KMS-11 (cell line): Measurements from ENCODE around the gene TRAF1.

Experiments used
- H2AFZ ChIP-seq: fragments of 200-600 bp; sonication (generic); 2 replicates; pipeline ENCODE4 v1.6.1; 2016; ENCODE audit warnings: antibody characterized with exemption, mixed run types, low read depth
- H3K27ac ChIP-seq: fragments of 200-600 bp; sonication (generic); 2 replicates; pipeline ENCODE4 v1.6.1; 2016; ENCODE audit warnings: mild to moderate bottlenecking, mixed run types
- H3K27me3 ChIP-seq: fragments of 200-600 bp; sonication (generic); 2 replicates; pipeline ENCODE4 v1.6.1; 2017; ENCODE audit warnings: mild to moderate bottlenecking, low read depth, mixed run types, moderate library complexity; ENCODE audit not compliant: insufficient read depth
- H3K36me3 ChIP-seq: fragments of 200-600 bp; sonication (generic); 2 replicates; pipeline ENCODE4 v1.6.1; 2017; ENCODE audit warnings: mild to moderate bottlenecking, mixed run types; ENCODE audit not compliant: insufficient read depth
- H3K4me1 ChIP-seq: fragments of 200-600 bp; sonication (generic); 2 replicates; pipeline ENCODE4 v1.6.1; 2016; ENCODE audit warnings: mild to moderate bottlenecking, low read depth, mixed run types; ENCODE audit not compliant: poor library complexity, severe bottlenecking
- H3K4me2 ChIP-seq: fragments of 200-600 bp; sonication (generic); 2 replicates; pipeline ENCODE4 v1.7.0; 2016; ENCODE audit warnings: mild to moderate bottlenecking, mixed run types
- H3K4me3 ChIP-seq: fragments of 200-600 bp; sonication (generic); IDR thresholded peaks from 2 replicates; pipeline ENCODE4 v1.6.1; 2017; ENCODE audit warnings: low read depth, low read length, mixed read lengths; ENCODE audit not compliant: insufficient read depth
- H3K79me2 ChIP-seq: fragments of 200-600 bp; sonication (generic); 2 replicates; pipeline ENCODE4 v1.6.1; 2016; ENCODE audit warnings: low read depth, mixed run types; ENCODE audit not compliant: insufficient read depth
- H3K9ac ChIP-seq: fragments of 200-600 bp; sonication (generic); 2 replicates; pipeline ENCODE4 v1.6.1; 2016; ENCODE audit warnings: mild to moderate bottlenecking, mixed run types
- H4K20me1 ChIP-seq: fragments of 200-600 bp; sonication (generic); 2 replicates; pipeline ENCODE4 v1.6.1; 2016; ENCODE audit warnings: mild to moderate bottlenecking, mixed run types; ENCODE audit not compliant: insufficient read depth
- TF ChIP-seq, protein P1 (sequence below): fragments of 200-600 bp; sonication (generic); conservative IDR thresholded peaks from 2 replicates; pipeline ENCODE4 v1.6.1; 2017; ENCODE audit warnings: low read depth, mild to moderate bottlenecking, antibody characterized with exemption, low read length, moderate library complexity, mixed read lengths

Gene TRAF1

DNA sequence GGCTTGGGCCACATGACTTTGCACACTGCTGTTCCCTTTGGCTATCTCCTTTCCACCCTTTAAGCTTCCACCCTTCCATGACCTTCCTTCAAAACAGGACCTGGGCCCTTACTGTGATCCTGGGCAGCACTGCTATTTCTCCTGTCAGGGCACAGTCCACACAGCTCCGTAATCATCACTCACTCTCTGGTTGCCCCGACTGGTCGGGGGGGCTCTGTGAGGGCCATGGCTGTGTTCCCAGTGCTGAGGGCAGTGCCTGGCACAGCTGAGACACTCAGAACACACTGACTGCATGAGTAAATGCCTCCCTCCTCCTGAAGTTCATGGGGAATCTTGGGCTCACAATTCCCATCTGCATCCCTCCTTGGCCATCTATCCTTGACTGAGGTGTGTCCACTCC lies 12.2 kb downstream of the TRAF1 start:
- no peaks in the 10 kb centered on the region for H3K4me1 ChIP-seq
- TF ChIP-seq, protein P1, sequence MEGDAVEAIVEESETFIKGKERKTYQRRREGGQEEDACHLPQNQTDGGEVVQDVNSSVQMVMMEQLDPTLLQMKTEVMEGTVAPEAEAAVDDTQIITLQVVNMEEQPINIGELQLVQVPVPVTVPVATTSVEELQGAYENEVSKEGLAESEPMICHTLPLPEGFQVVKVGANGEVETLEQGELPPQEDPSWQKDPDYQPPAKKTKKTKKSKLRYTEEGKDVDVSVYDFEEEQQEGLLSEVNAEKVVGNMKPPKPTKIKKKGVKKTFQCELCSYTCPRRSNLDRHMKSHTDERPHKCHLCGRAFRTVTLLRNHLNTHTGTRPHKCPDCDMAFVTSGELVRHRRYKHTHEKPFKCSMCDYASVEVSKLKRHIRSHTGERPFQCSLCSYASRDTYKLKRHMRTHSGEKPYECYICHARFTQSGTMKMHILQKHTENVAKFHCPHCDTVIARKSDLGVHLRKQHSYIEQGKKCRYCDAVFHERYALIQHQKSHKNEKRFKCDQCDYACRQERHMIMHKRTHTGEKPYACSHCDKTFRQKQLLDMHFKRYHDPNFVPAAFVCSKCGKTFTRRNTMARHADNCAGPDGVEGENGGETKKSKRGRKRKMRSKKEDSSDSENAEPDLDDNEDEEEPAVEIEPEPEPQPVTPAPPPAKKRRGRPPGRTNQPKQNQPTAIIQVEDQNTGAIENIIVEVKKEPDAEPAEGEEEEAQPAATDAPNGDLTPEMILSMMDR, result no peak
- no peak overlapping the region for H3K4me2 ChIP-seq
- no peak overlapping the region for H3K4me3 ChIP-seq
- no peaks in the 10 kb centered on the region for H3K79me2 ChIP-seq
- H3K27me3 ChIP-seq, result no peaks in the 10 kb centered on the region
- H4K20me1 ChIP-seq, result no peaks in the 10 kb centered on the region
- no peak overlapping the region for H3K9ac ChIP-seq
- no peak overlapping the region for H3K27ac ChIP-seq
- H3K36me3 ChIP-seq, result no peaks in the 10 kb centered on the region
- H2AFZ ChIP-seq, result no peak overlapping the region

DNA sequence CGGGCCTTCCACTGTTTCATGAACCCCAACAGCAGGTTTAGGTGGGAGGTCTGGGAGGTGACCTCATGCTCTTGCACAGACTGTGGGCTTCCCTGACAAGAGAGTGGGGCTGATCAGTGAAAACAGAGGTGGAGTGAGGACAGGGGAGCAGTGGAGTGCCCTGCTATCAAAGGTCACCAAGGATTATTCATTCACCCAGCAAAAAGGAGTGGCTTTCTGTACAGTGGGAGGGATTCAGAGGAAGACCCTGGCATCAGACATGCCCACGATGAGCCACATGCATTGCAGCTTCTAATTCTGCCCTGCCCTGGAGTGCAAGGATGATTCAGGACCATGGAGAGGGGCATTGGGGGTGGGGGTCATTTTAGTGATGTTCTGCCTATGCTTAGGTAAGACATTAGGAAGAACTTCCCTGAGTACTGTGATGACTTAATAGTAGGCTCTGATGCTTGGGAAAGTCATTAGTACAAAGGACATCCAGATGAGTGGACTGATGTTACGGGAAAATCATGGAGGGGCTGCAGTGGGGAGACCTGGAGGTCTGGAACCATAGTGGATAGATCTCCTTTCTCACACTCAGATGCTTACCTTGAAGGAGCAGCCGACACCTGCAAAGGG lies 12.8 kb downstream of the TRAF1 start:
- H2AFZ ChIP-seq, result no peak overlapping the region

DNA sequence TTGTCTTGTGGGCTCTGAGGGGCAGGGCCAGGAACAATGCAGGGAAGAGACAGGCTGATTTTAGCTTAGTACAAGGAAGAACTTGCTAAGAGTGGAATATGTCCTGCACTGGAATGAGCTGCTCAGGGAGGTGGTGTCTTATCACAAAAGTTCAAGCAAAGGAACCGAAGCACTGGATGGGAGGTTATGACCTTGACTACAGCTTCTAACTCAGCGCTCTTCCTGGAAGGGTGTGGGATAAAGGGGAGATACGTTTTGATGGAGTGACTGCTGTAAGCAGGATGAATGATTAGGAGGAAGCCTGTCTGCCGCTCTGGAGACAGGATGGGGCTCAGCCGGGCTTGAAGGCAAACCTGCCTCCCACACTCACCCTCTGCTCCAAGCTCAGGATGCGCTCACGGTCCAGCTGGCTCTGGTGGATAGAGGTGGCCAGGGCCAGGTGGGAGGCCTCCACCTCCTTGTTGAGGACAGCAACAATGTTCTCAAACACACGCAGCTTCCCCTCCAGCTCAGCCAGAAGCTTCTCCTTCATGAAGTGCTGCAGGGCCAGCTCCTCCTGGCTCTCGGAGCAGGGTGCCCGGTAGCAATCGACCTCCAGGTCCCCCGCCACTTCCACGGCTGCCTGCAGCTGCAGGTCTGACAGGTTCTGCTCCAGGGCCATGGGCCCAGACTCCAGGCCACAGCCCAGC lies 13.5 kb downstream of the TRAF1 start:
- H3K9ac ChIP-seq, result no peak overlapping the region
- H3K79me2 ChIP-seq, result no peaks in the 10 kb centered on the region
- no peak overlapping the region for H3K4me3 ChIP-seq
- H3K4me1 ChIP-seq, result no peaks in the 10 kb centered on the region
- no peaks in the 10 kb centered on the region for H3K36me3 ChIP-seq
- H3K27me3 ChIP-seq, result no peaks in the 10 kb centered on the region
- no peak overlapping the region for H3K4me2 ChIP-seq
- no peak overlapping the region for H2AFZ ChIP-seq
- TF ChIP-seq, protein P1, result no peak
- H3K27ac ChIP-seq, result no peak overlapping the region
- no peaks in the 10 kb centered on the region for H4K20me1 ChIP-seq

More for the DNA sequence above, 12.8 kb downstream of the TRAF1 start:
- no peak overlapping the region for H3K27ac ChIP-seq
- no peak overlapping the region for H3K4me3 ChIP-seq
- H3K4me2 ChIP-seq, result no peak overlapping the region
- no peaks in the 10 kb centered on the region for H3K79me2 ChIP-seq
- no peak overlapping the region for H3K9ac ChIP-seq
- TF ChIP-seq, protein P1, result no peak
- H4K20me1 ChIP-seq, result no peaks in the 10 kb centered on the region
- H3K36me3 ChIP-seq, result no peaks in the 10 kb centered on the region
- H3K4me1 ChIP-seq, result no peaks in the 10 kb centered on the region
- H3K27me3 ChIP-seq, result no peaks in the 10 kb centered on the region

DNA sequence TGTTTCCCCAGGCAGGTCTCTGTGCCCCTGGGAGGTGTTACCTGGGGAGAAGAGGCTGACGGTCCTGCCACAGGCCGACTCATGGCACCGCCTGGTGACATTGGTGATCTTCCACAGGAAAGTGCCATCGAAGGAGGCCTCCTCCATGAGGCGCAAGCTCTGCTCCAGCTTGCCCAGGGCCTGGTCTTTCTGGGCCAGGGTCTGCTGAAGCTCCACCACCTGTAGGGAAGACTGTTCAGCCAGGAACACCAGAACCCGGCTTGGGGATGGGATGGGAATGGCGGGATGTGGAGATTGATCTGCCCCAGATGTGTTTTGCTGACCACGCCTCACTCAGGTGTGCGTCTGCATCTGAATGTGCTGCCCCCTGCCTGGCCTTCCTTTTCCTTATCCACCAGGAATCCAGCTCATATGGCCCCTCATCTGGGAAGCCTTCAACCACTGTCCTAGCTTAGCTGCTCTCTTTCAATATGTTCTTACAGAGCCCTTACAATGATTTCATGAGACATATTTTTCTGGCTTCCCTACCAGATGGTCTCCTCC lies 15.2 kb downstream of the TRAF1 start:
- no peaks in the 10 kb centered on the region for H3K27me3 ChIP-seq
- H3K4me2 ChIP-seq, result no peak overlapping the region
- TF ChIP-seq, protein P1, result no peak
- H3K36me3 ChIP-seq, result no peaks in the 10 kb centered on the region
- H3K9ac ChIP-seq, result no peak overlapping the region
- no peaks in the 10 kb centered on the region for H4K20me1 ChIP-seq
- no peaks in the 10 kb centered on the region for H3K79me2 ChIP-seq
- no peaks in the 10 kb centered on the region for H3K4me1 ChIP-seq
- no peak overlapping the region for H3K27ac ChIP-seq
- H3K4me3 ChIP-seq, result no peak overlapping the region
- no peak overlapping the region for H2AFZ ChIP-seq
